Skin epidermis (tissue), 12 donors: ENCODE measurements around the gene UVSSA.

Experiments used
- H3K27ac ChIP-seq, 21 experiments: fragments of 200-600 bp; sonication (generic) in 11 of 21; one replicate each; pipeline ENCODE4 v1.5.0; 2020; ENCODE audit warnings: mild to moderate bottlenecking in 3 of 21, inconsistent platforms in 2 of 21, moderate library complexity in 2 of 21
- H3K4me3 ChIP-seq, 7 experiments: fragments of 200-600 bp; sonication (generic) in 2 of 7; one replicate each; pipeline ENCODE4 v1.5.0; 2020; ENCODE audit warnings: inconsistent platforms in 2 of 7, mild to moderate bottlenecking in 2 of 7, moderate library complexity in 1 of 7

Gene UVSSA

GRCh38 chr4:1346781-1347409 lies at the start of gene UVSSA:
UVSSA (plus strand) TSS chr4:1347208; CDS start chr4:1348092, 884 bp downstream.
- H3K4me3 ChIP-seq, result peak within 1 kb of the TSS; percentile 67 to 96 (median 78)
- H3K27ac ChIP-seq, result peak within 1 kb of the TSS; percentile 93 to 100 (median 99)

GRCh38 chr4:1297456-1298325 lies 49.3 kb upstream of the UVSSA start:
- Histone ChIP-seq H3K4me3 (no peak overlapping the region), H3K27ac (no peak overlapping the region)

GRCh38 chr4:1298461-1298860 lies 48.5 kb upstream of the UVSSA start:
- Histone ChIP-seq H3K27ac (peak overlapping the region in 1 of 21 experiments; percentile 30), H3K4me3 (no peak overlapping the region)

GRCh38 chr4:1299301-1299860 lies 47.6 kb upstream of the UVSSA start:
- H3K4me3 ChIP-seq, result no peak overlapping the region
- peak overlapping the region in 7 of 21 experiments; percentile 2 to 73 (median 45) for H3K27ac ChIP-seq

- Histone ChIP-seq H3K4me3 (no peak overlapping the region), H3K27ac (peak overlapping the region in 18 of 21 experiments; percentile 3 to 84 (median 56))
Measured at GRCh38 chr4:1300466-1301455, 46.2 kb upstream of the UVSSA start.

- no peak overlapping the region for H3K4me3 ChIP-seq
- peak overlapping the region in 4 of 21 experiments; percentile 5 to 58 (median 43) for H3K27ac ChIP-seq
Measured at GRCh38 chr4:1302159-1302558, 44.8 kb upstream of the UVSSA start.

- H3K4me3 ChIP-seq, result no peak overlapping the region
- H3K27ac ChIP-seq, result peak overlapping the region in 4 of 21 experiments; percentile 25 to 43 (median 32)
Measured at GRCh38 chr4:1305261-1305711, 41.7 kb upstream of the UVSSA start.

- Histone ChIP-seq H3K27ac (peak overlapping the region in 5 of 21 experiments; percentile 25 to 54 (median 41)), H3K4me3 (no peak overlapping the region)
Measured at GRCh38 chr4:1305781-1306455, 41.1 kb upstream of the UVSSA start.

- no peak overlapping the region for H3K27ac ChIP-seq
- H3K4me3 ChIP-seq, result no peak overlapping the region
Measured at GRCh38 chr4:1307951-1308735, 38.9 kb upstream of the UVSSA start.

GRCh38 chr4:1309261-1310010 lies 37.6 kb upstream of the UVSSA start:
- Histone ChIP-seq H3K27ac (peak overlapping the region in 19 of 21 experiments; percentile 2 to 75 (median 57)), H3K4me3 (peak overlapping the region in 6 of 7 experiments; percentile 12 to 31 (median 19))

GRCh38 chr4:1310031-1310795 lies 36.8 kb upstream of the UVSSA start:
- Histone ChIP-seq H3K4me3 (peak overlapping the region in 6 of 7 experiments; percentile 12 to 31 (median 19)), H3K27ac (peak overlapping the region in 18 of 21 experiments; percentile 2 to 75 (median 51))

GRCh38 chr4:1310796-1311631 lies 36.0 kb upstream of the UVSSA start:
- Histone ChIP-seq H3K27ac (peak overlapping the region in 5 of 21 experiments; percentile 12 to 70 (median 24)), H3K4me3 (no peak overlapping the region)

GRCh38 chr4:1312821-1313640 lies 34.0 kb upstream of the UVSSA start:
- no peak overlapping the region for H3K27ac ChIP-seq
- H3K4me3 ChIP-seq, result no peak overlapping the region

- Histone ChIP-seq H3K27ac (no peak overlapping the region), H3K4me3 (no peak overlapping the region)
Measured at GRCh38 chr4:1315306-1315705, 31.7 kb upstream of the UVSSA start.
